SU-DHL-6 (cell line): ENCODE measurements around the gene COMMD6.

Experiments used
- H2AFZ ChIP-seq: fragments of 200-600 bp; sonication (generic); 2 replicates; pipeline ENCODE4 v1.6.1; 2014; ENCODE audit warnings: low read depth, mild to moderate bottlenecking, moderate library complexity, mixed read lengths, antibody characterized with exemption, low read length; ENCODE audit not compliant: severe bottlenecking
- H3F3A ChIP-seq: fragments of 200-600 bp; shearing (Covaris generic); 2 replicates; pipeline ENCODE4 v1.6.0; 2016; ENCODE audit warnings: antibody characterized with exemption, mild to moderate bottlenecking; ENCODE audit not compliant: insufficient read depth
- H3K27ac ChIP-seq: fragments of 200-600 bp; sonication (generic); 2 replicates; pipeline ENCODE4 v1.5.1; 2016; ENCODE audit warnings: low read depth, mild to moderate bottlenecking, low read length, moderate library complexity, mixed read lengths
- H3K27me3 ChIP-seq: fragments of 200-600 bp; sonication (generic), shearing (Covaris generic); 2 replicates; pipeline ENCODE4 v1.6.0; 2014; ENCODE audit warnings: mild to moderate bottlenecking, low read length
- H3K36me3 ChIP-seq: fragments of 200-600 bp; sonication (generic); 2 replicates; pipeline ENCODE4 v1.6.1; 2014; ENCODE audit warnings: mild to moderate bottlenecking, low read length, mixed read lengths
- H3K4me2 ChIP-seq: fragments of 300-600, 200-600 bp; shearing (Covaris generic), sonication (generic); 2 replicates; pipeline ENCODE4 v1.6.0; 2014; ENCODE audit warnings: low read length, low read depth, mild to moderate bottlenecking; ENCODE audit not compliant: poor library complexity, severe bottlenecking
- H3K4me3 ChIP-seq: fragments of 200-600 bp; sonication (generic); 2 replicates; pipeline ENCODE4 v1.5.1; 2014; ENCODE audit warnings: antibody characterized with exemption, low read length, mild to moderate bottlenecking, mixed read lengths; ENCODE audit not compliant: insufficient read depth, poor library complexity, severe bottlenecking
- H3K79me2 ChIP-seq: fragments of 200-600 bp; sonication (generic); 2 replicates; pipeline ENCODE4 v1.6.1; 2014; ENCODE audit warnings: mild to moderate bottlenecking, low read length, moderate library complexity; ENCODE audit not compliant: insufficient read depth
- H3K9ac ChIP-seq: fragments of 200-600 bp; sonication (generic); 2 replicates; pipeline ENCODE4 v1.7.0; 2014; ENCODE audit warnings: mild to moderate bottlenecking, low read length
- H3K9me2 ChIP-seq: fragments of 200-600 bp; sonication (generic); replicated peaks from 2 replicates; pipeline ENCODE4 v1.6.1; 2014; ENCODE audit warnings: low read length; ENCODE audit not compliant: insufficient read depth
- H3K9me3 ChIP-seq: fragments of 200-600 bp; sonication (generic); 2 replicates; pipeline ENCODE4 v1.6.1; 2014; ENCODE audit warnings: low read length, mixed read lengths; ENCODE audit not compliant: insufficient read depth
- H4K20me1 ChIP-seq: fragments of 200-600 bp; sonication (generic); 2 replicates; pipeline ENCODE4 v1.6.1; 2014; ENCODE audit warnings: low read depth, mild to moderate bottlenecking, antibody characterized with exemption, low read length, moderate library complexity, mixed read lengths
- EZH2phosphoT487 ChIP-seq: fragments of 200-600 bp; sonication (generic), shearing (Covaris generic); conservative IDR thresholded peaks from 2 replicates; pipeline ENCODE4 v1.6.1; 2018; ENCODE audit warnings: mild to moderate bottlenecking, antibody characterized with exemption, low read length, moderate library complexity, mixed read lengths
- TF ChIP-seq, protein P1 (sequence below): fragments of 200-600 bp; sonication (generic); IDR thresholded peaks from one replicate; pipeline ENCODE4 v1.5.1; 2017; ENCODE audit warnings: antibody characterized with exemption, mild to moderate bottlenecking, low read length, moderate library complexity; ENCODE audit not compliant: insufficient read depth, poor library complexity, severe bottlenecking

COMMD6 gene

DNA sequence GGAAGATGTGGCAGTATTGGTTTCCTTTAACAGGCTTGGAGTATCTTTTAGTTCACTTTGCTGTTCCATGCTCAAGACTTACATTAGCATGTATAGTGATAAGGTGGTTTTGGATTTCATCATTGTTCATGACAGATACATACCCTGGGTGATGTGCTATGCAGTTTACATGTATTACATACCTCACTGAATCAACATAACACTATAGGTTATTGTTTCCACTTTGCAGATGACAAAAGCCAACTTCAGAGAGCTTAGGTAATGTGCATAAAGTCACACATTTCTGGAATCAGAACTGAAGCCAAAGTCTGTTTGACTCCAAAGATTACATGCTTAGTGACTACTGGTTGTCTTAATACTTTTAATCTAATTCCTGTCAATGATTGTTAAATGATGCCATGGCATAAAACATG lies 7.1 kb downstream of the COMMD6 start:
- Histone ChIP-seq H3K4me3 (no peak overlapping the region), H3K27ac (no peak overlapping the region), H3K4me2 (no peak overlapping the region), H3K9me3 (no peaks in the 10 kb centered on the region), H3K79me2 (no peaks in the 10 kb centered on the region), H3F3A (0 out of 2 replicates have a peak, but pooled peaks cover 8% of the 10 kb centered on the region), H3K9me2 (no peaks in the 10 kb centered on the region), H3K27me3 (no peaks in the 10 kb centered on the region), H3K9ac (no peak overlapping the region), H3K36me3 (peaks cover 23% of the 10 kb centered on the region; the same call in 1 of the 2 replicates), H4K20me1 (no peaks in the 10 kb centered on the region), H2AFZ (no peak overlapping the region)
- TF ChIP-seq, protein P1, sequence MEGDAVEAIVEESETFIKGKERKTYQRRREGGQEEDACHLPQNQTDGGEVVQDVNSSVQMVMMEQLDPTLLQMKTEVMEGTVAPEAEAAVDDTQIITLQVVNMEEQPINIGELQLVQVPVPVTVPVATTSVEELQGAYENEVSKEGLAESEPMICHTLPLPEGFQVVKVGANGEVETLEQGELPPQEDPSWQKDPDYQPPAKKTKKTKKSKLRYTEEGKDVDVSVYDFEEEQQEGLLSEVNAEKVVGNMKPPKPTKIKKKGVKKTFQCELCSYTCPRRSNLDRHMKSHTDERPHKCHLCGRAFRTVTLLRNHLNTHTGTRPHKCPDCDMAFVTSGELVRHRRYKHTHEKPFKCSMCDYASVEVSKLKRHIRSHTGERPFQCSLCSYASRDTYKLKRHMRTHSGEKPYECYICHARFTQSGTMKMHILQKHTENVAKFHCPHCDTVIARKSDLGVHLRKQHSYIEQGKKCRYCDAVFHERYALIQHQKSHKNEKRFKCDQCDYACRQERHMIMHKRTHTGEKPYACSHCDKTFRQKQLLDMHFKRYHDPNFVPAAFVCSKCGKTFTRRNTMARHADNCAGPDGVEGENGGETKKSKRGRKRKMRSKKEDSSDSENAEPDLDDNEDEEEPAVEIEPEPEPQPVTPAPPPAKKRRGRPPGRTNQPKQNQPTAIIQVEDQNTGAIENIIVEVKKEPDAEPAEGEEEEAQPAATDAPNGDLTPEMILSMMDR: no peak
- no peak for TF ChIP-seq EZH2phosphoT487

DNA sequence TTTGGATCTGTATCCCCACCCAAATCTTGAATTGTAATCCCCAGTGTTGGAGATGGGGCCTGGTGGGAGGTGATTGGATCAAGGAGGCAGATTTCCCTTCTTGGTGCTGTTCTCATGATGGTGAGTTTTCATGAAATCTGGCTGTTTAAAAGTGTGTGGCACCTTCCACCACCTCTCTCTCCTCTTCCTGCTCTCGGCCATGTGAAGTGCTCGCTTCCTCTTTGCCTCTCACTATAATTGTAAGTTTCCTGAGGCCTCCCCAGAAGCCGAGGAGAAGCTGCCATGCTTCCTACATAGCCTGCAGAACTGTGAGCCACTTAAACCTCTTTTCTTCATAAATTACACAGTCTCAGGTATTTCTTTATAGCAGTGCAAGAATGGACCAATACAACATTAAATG lies 15.7 kb downstream of the COMMD6 start:
- 0 out of 2 replicates have a peak, but pooled peaks cover 5% of the 10 kb centered on the region for H3F3A ChIP-seq
- no peak overlapping the region for H3K27ac ChIP-seq
- no peaks in the 10 kb centered on the region for H3K79me2 ChIP-seq
- no peak overlapping the region for H2AFZ ChIP-seq
- no peaks in the 10 kb centered on the region for H3K27me3 ChIP-seq
- H3K9ac ChIP-seq: no peak overlapping the region
- no peaks in the 10 kb centered on the region for H4K20me1 ChIP-seq
- no peaks in the 10 kb centered on the region for H3K9me3 ChIP-seq
- H3K36me3 ChIP-seq: peaks cover 2% of the 10 kb centered on the region; the same call in 1 of the 2 replicates
- H3K4me2 ChIP-seq: no peak overlapping the region
- H3K9me2 ChIP-seq: no peaks in the 10 kb centered on the region
- TF ChIP-seq EZH2phosphoT487: no peak
- TF ChIP-seq, protein P1: no peak
- no peak overlapping the region for H3K4me3 ChIP-seq

DNA sequence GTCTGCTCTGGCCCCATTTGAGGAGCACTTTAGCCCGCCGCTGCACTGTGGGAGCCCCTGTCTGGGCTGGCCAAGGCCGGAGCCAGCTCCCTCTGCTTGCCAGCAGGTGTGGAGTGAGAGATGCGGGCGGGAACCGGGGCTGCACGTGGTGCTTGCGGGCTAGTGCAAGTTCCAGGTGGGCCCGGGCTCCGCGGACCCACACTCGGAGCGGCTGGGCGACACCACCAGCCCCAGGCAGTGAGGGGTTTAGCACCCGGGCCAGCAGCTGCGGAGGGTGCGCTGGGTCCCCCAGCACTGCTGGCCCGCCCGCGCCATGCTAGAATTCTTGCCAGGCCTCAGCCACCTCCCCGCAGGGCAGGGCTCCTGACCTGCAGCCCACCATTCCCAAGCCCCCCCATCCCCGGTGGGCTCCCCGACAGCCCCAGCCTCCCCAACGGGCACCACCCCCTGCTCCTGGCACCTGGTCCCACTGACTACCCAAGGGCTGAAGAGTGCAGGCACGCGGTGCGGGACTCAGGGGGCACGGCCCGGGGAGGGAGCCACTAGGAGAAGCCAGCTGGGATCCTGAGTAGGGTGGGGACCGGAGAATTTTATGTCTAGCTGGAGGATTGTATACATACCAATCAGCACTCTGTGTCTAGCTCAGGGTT lies 19.1 kb downstream of the COMMD6 start:
- H3K9me2 ChIP-seq: no peaks in the 10 kb centered on the region
- H4K20me1 ChIP-seq: no peaks in the 10 kb centered on the region
- H3K9ac ChIP-seq: no peak overlapping the region
- no peak overlapping the region for H3K4me2 ChIP-seq
- H3K4me3 ChIP-seq: no peak overlapping the region
- H3K36me3 ChIP-seq: no peaks in the 10 kb centered on the region
- no peak overlapping the region for H2AFZ ChIP-seq
- no peak overlapping the region for H3K27ac ChIP-seq
- H3K9me3 ChIP-seq: no peaks in the 10 kb centered on the region
- TF ChIP-seq, protein P1: no peak
- TF ChIP-seq EZH2phosphoT487: no peak
- no peaks in the 10 kb centered on the region for H3K27me3 ChIP-seq
- no peaks in the 10 kb centered on the region for H3F3A ChIP-seq
- no peaks in the 10 kb centered on the region for H3K79me2 ChIP-seq
